BJ (cell line): Measurements from ENCODE around the gene NDUFA3. TPM values are rescaled to one million over a fixed set of nuclear protein-coding genes. Genes with fewer than 3 reads are reported as not detected.

Experiments
- CTCF ChIA-PET: fragments of 350-600 bp; formaldehyde crosslinking; extraction: SDS; loops from one replicate; lab custom pipeline; 2021; ENCODE audit warnings: antibody characterized with exemption, inconsistent platforms; lab: Yijun Ruan, JAX
- POLR2A ChIA-PET: fragments of 300-600 bp; sonication (Branson Sonifier 250); formaldehyde crosslinking; extraction: SDS; loops from one replicate; lab custom pipeline; 2021; ENCODE audit warnings: antibody characterized with exemption; lab: Charles Lee
- DNase-seq: peaks from one replicate; pipeline ENCODE4 v3.0.0-alpha.2; 2011; ENCODE audit warnings: low read depth
- H3K27me3 ChIP-seq: 2 replicates; pipeline ENCODE4 v1.6.0; 2011; ENCODE audit warnings: low read length; ENCODE audit not compliant: control insufficient read depth, insufficient read depth
- H3K36me3 ChIP-seq: 2 replicates; pipeline ENCODE4 v1.5.1; 2011; ENCODE audit warnings: low read length; ENCODE audit not compliant: control insufficient read depth, insufficient read depth
- H3K4me3 ChIP-seq: 2 replicates; pipeline ENCODE4 v1.5.1; 2011; ENCODE audit warnings: low read depth, mild to moderate bottlenecking, control low read depth, low read length
- CTCF ChIP-seq: IDR thresholded peaks from 2 replicates; pipeline ENCODE4 v1.5.1; 2011; ENCODE audit warnings: low read depth, mild to moderate bottlenecking, control low read depth, inconsistent platforms, low read length, moderate library complexity; ENCODE audit not compliant: insufficient read depth
- polyA plus RNA-seq: library from polyadenylated mRNA; depleted of rRNA; stranded (reverse); fragments of >200 nt; gene quantifications from 2 replicates; pipeline ENCODE4 v1.2.3, GENCODE V29; 2011

Gene NDUFA3
- polyA plus RNA-seq, 1 experiment, result 26.6 TPM

GRCh38 chr19:54153731-54154326 is 51.2 kb downstream of the NDUFA3 start:
- H3K27me3 ChIP-seq, result no peaks in the 10 kb centered on the region
- CTCF ChIA-PET, result interaction anchor here (0.8 kb wide), 1 partner anchor 17 kb away, joined by 4 read pairs; no protein-coding TSS in a partner anchor

GRCh38 chr19:54154603-54155345 is 52.1 kb downstream of the NDUFA3 start:
- H3K4me3 ChIP-seq, result no peak overlapping the region
- DNase-seq, result no peak
- TF ChIP-seq CTCF, result no peak
- peaks cover 46% of the 10 kb centered on the region for H3K36me3 ChIP-seq
- ChIA-PET CTCF (no interaction called here), POLR2A (no interaction called here)
- H3K27me3 ChIP-seq, result no peaks in the 10 kb centered on the region

More at GRCh38 chr19:54153731-54154326, 51.2 kb downstream of the NDUFA3 start:
- peaks cover 54% of the 10 kb centered on the region for H3K36me3 ChIP-seq
- no peak for DNase-seq
- H3K4me3 ChIP-seq, result no peak overlapping the region
- POLR2A ChIA-PET, result no interaction called here
- TF ChIP-seq CTCF, result no peak

GRCh38 chr19:54155694-54156093 is 53.0 kb downstream of the NDUFA3 start:
- DNase-seq, result no peak
- ChIA-PET POLR2A (no interaction called here), CTCF (interaction anchor here (0.6 to 2.1 kb wide), 2 partner anchors 11 to 13 kb away, joined by 3 to 5 read pairs; no protein-coding TSS in a partner anchor)
- no peaks in the 10 kb centered on the region for H3K27me3 ChIP-seq
- peaks cover 40% of the 10 kb centered on the region for H3K36me3 ChIP-seq
- no peak for TF ChIP-seq CTCF
- H3K4me3 ChIP-seq, result no peak overlapping the region

GRCh38 chr19:54156490-54156889 is 53.8 kb downstream of the NDUFA3 start:
- POLR2A ChIA-PET, result interaction anchor here (0.6 kb wide), 1 partner anchor 19 kb away, joined by 3 read pairs; no protein-coding TSS in a partner anchor
- peaks cover 35% of the 10 kb centered on the region for H3K36me3 ChIP-seq
- no peaks in the 10 kb centered on the region for H3K27me3 ChIP-seq
- no peak for TF ChIP-seq CTCF
- CTCF ChIA-PET, result interaction anchor here (1.2 to 2.1 kb wide), 2 partner anchors 12 to 14 kb away, joined by 4 to 5 read pairs; no protein-coding TSS in a partner anchor
- no peak overlapping the region for H3K4me3 ChIP-seq
- DNase-seq, result no peak

GRCh38 chr19:54156953-54157352 is 54.3 kb downstream of the NDUFA3 start:
- TF ChIP-seq CTCF, result no peak
- H3K36me3 ChIP-seq, result peaks cover 34% of the 10 kb centered on the region
- H3K4me3 ChIP-seq, result no peak overlapping the region
- DNase-seq, result no peak
- CTCF ChIA-PET, result interaction anchor here (1.2 to 2.1 kb wide), 2 partner anchors 11 to 14 kb away, joined by 4 to 5 read pairs; no protein-coding TSS in a partner anchor
- H3K27me3 ChIP-seq, result no peaks in the 10 kb centered on the region
- POLR2A ChIA-PET, result interaction anchor here (0.6 kb wide), 1 partner anchor 20 kb away, joined by 3 read pairs; no protein-coding TSS in a partner anchor
